ENCODE measurements around the gene CCT6A.
"Not testable (repeated sequence)": the region's sequence is repeated elsewhere in the genome, so short reads cannot be mapped to it uniquely, and the experiment has no call there.

The CCT6A gene

DNA sequence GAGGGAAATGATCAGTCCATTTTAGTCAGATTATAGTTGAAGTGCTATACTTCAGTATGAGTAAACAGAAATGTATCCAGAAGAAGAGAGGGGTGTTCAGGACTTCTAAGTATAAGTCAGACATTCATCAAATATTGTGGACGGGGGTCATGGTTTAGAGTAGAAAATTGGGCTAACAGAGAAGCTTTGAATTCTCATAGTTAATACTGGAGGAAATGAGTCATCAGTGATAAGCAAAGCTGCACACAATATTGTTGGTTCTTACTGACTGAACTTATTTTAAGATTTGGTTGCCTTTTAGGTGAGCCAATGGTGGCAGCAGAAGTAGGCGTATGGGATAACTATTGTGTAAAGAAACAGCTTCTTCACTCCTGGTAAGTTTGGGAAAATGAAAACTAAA, 10.8 kb downstream of the CCT6A start:
- Histone ChIP-seq H3K27me3 (ENCODE audit: insufficient read depth, low read length) (no peaks in the 10 kb centered on the region), H3K9me3 (ENCODE audit: insufficient read depth, low read depth, low read length) (no peaks in the 10 kb centered on the region), H3K27ac (ENCODE audit: low read length) (no peak overlapping the region), H3K4me1 (ENCODE audit: insufficient read depth, low read length) (no peaks in the 10 kb centered on the region), H3K9ac (ENCODE audit: low read depth, low read length) (no peak overlapping the region), H3K4me3 (ENCODE audit: low read length) (no peak overlapping the region), H3K36me3 (ENCODE audit: insufficient read depth, low read depth, low read length) (peaks cover 66% of the 10 kb centered on the region)

DNA sequence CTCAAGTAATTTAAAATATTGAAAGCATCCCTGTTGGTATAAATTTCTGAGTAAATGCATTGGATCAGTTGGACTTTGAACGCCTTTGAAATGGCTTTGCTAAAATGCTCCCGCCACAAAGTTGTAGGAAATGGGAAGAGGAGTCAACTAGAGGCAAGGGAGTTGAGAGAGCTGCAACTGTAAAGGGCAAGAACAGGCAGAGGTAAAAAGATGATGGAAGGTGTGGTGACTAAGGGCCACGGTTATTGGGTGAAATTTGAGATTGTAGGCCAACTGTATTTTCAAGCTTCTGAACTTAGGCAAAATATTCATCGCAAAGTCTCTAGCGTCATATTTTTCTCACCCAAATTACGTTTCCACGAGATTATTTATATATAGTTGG, 11.9 kb downstream of the CCT6A start:
- Histone ChIP-seq H3K4me3 (ENCODE audit: low read length) (peak overlapping the region; percentile 85; the same call in 1 of the 2 replicates), H3K27me3 (ENCODE audit: insufficient read depth, low read length) (no peaks in the 10 kb centered on the region), H3K9me3 (ENCODE audit: insufficient read depth, low read depth, low read length) (no peaks in the 10 kb centered on the region), H3K9ac (ENCODE audit: low read depth, low read length) (peak overlapping the region; percentile 29; the same call in 1 of the 2 replicates), H3K4me1 (ENCODE audit: insufficient read depth, low read length) (no peaks in the 10 kb centered on the region), H3K36me3 (ENCODE audit: insufficient read depth, low read depth, low read length) (peaks cover 60% of the 10 kb centered on the region), H3K27ac (ENCODE audit: low read length) (no peak overlapping the region)

DNA sequence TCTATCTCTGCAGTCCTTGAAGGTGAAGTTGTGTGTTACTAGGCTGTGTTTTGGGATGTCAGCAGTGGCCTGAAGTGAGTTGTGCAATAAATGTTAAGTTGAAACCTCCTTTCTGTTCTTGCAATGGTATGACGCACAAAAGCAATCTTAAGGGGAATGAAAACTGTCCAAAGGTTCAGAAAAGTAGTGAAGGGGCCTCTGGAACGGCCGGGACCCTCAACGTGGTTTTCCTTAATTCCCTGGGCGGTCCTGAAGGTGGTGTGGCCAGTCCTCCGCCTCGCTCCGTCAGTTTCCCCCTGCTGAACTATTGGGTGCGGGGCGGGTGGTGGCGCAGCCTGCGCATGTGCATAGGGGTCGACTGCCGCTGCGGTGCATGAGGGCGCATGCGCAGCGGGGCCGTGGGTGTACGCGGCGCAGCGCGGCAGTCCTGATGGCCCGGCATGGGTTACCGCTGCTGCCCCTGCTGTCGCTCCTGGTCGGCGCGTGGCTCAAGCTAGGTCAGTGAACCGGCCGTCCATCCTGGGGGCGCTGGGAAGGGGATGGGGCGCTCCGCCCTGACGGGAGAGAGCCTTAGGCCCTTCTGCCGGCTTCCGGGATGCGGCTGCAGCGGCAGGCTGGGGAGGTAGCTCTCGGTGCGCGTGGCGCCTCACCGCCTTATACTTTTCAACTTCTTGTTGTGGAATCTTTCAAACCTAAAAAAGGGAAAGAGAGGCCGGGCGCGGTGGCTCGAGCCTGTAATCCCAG, 12.5 kb downstream of the CCT6A start, which contains the start of gene SUMF2:
TSS of gene SUMF2 (plus strand) at position 405 of the 744 bp plus-strand sequence. CDS start at position 431, 26 bp downstream.
- H3K27ac ChIP-seq (ENCODE audit: low read length): no peak within 1 kb of the TSS
- no peaks in the 10 kb centered on the region for H3K27me3 ChIP-seq (ENCODE audit: insufficient read depth, low read length)
- H3K9ac ChIP-seq (ENCODE audit: low read depth, low read length): peak within 1 kb of the TSS; percentile 95
- peak within 1 kb of the TSS; percentile 85 for H3K4me3 ChIP-seq (ENCODE audit: low read length)
- no peaks in the 10 kb centered on the region for H3K4me1 ChIP-seq (ENCODE audit: insufficient read depth, low read length)
- peaks cover 60% of the 10 kb centered on the region for H3K36me3 ChIP-seq (ENCODE audit: insufficient read depth, low read depth, low read length)
- H3K9me3 ChIP-seq (ENCODE audit: insufficient read depth, low read depth, low read length): no peaks in the 10 kb centered on the region

DNA sequence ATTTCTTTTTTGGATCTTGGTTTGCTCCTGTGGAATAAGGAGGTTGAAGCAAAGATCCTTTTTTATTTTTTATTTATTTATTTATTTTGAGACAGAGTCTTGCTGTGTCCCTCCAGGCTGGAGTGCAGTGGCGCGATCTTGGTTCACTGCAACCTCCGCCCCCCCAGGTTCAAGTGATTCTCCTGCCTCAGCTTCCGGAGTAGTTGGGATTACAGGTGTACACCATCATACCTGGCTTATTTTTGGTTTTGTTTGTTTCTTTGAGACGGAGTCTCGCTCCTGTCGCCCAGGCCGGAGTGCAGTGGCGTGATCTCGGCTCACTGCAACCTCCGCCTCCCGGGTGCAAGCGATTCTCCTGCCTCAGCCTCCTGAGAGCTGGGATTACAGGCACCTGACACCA, 14.8 kb downstream of the CCT6A start:
- H3K36me3 ChIP-seq (ENCODE audit: insufficient read depth, low read depth, low read length): peaks cover 58% of the 10 kb centered on the region
- H3K4me1 ChIP-seq (ENCODE audit: insufficient read depth, low read length); H3K4me3 ChIP-seq (ENCODE audit: low read length); H3K27me3 ChIP-seq (ENCODE audit: insufficient read depth, low read length); H3K27ac ChIP-seq (ENCODE audit: low read length); H3K9me3 ChIP-seq (ENCODE audit: insufficient read depth, low read depth, low read length); H3K9ac ChIP-seq (ENCODE audit: low read depth, low read length): not testable (repeated sequence)

DNA sequence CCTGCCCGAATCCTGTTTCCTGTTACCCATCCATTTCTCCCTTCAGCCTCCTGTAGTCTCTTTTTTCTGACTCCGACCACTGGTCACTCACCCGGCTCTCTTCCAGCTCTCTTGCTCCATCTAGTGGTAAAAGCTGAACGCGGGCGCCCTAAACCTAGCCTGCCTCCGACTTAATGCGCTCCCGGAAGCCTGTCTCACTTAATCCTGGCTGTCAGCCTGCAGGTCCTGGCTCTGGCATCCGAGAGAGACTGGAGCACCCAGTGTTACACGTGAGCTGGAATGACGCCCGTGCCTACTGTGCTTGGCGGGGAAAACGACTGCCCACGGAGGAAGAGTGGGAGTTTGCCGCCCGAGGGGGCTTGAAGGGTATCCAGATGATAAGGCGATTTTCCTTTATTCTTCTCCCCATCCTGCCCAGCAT, 22.8 kb downstream of the CCT6A start:
- H3K27me3 ChIP-seq (ENCODE audit: insufficient read depth, low read length): no peaks in the 10 kb centered on the region
- H3K36me3 ChIP-seq (ENCODE audit: insufficient read depth, low read depth, low read length): peaks cover 55% of the 10 kb centered on the region
- H3K9ac ChIP-seq (ENCODE audit: low read depth, low read length): no peak overlapping the region
- no peaks in the 10 kb centered on the region for H3K4me1 ChIP-seq (ENCODE audit: insufficient read depth, low read length)
- H3K4me3 ChIP-seq (ENCODE audit: low read length): no peak overlapping the region
- H3K27ac ChIP-seq (ENCODE audit: low read length): no peak overlapping the region
- no peaks in the 10 kb centered on the region for H3K9me3 ChIP-seq (ENCODE audit: insufficient read depth, low read depth, low read length)

DNA sequence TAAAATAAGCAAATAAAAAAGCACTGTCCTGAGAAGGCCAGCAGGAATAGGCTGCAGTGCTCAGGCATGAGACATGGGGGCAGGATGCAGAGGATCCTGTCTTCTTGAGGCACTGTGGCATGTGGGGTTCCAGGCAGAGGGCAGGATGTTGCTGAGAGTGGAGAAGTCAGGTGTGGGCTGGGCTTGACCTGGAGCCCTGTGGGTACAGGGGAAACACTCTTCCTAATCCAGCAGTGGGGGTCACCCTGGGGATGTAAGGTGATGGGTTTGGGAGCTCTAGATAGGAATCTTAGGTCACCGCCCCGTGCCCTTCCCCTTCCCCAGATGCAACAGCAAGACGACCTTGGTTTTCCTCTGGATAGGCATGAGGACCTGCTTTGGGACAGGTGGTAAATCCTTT, 26.1 kb downstream of the CCT6A start:
- peaks cover 42% of the 10 kb centered on the region for H3K36me3 ChIP-seq (ENCODE audit: insufficient read depth, low read depth, low read length)

DNA sequence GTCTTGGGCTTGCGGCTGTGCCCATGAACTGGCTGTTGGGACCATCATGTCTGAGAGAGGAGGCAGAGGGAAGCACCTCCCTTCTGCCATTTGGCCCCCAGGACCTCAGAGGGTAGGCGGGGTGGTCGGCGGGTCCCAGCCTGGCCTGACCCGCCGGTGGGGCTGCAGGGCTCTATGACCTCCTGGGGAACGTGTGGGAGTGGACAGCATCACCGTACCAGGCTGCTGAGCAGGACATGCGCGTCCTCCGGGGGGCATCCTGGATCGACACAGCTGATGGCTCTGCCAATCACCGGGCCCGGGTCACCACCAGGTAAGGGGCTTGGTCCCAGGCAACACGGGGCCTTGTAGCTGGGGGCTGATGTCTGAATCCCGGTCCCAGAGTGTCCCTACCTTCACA, 26.6 kb downstream of the CCT6A start:
- Histone ChIP-seq H3K4me3 (ENCODE audit: low read length) (no peak overlapping the region), H3K4me1 (ENCODE audit: insufficient read depth, low read length) (no peaks in the 10 kb centered on the region), H3K9me3 (ENCODE audit: insufficient read depth, low read depth, low read length) (no peaks in the 10 kb centered on the region), H3K27ac (ENCODE audit: low read length) (no peak overlapping the region), H3K27me3 (ENCODE audit: insufficient read depth, low read length) (no peaks in the 10 kb centered on the region), H3K9ac (ENCODE audit: low read depth, low read length) (no peak overlapping the region), H3K36me3 (ENCODE audit: insufficient read depth, low read depth, low read length) (peaks cover 37% of the 10 kb centered on the region)

More for the DNA sequence above, 26.1 kb downstream of the CCT6A start:
- Histone ChIP-seq H3K9me3 (ENCODE audit: insufficient read depth, low read depth, low read length) (no peaks in the 10 kb centered on the region), H3K4me1 (ENCODE audit: insufficient read depth, low read length) (no peaks in the 10 kb centered on the region), H3K27me3 (ENCODE audit: insufficient read depth, low read length) (no peaks in the 10 kb centered on the region), H3K4me3 (ENCODE audit: low read length) (no peak overlapping the region), H3K27ac (ENCODE audit: low read length) (no peak overlapping the region), H3K9ac (ENCODE audit: low read depth, low read length) (no peak overlapping the region)

DNA sequence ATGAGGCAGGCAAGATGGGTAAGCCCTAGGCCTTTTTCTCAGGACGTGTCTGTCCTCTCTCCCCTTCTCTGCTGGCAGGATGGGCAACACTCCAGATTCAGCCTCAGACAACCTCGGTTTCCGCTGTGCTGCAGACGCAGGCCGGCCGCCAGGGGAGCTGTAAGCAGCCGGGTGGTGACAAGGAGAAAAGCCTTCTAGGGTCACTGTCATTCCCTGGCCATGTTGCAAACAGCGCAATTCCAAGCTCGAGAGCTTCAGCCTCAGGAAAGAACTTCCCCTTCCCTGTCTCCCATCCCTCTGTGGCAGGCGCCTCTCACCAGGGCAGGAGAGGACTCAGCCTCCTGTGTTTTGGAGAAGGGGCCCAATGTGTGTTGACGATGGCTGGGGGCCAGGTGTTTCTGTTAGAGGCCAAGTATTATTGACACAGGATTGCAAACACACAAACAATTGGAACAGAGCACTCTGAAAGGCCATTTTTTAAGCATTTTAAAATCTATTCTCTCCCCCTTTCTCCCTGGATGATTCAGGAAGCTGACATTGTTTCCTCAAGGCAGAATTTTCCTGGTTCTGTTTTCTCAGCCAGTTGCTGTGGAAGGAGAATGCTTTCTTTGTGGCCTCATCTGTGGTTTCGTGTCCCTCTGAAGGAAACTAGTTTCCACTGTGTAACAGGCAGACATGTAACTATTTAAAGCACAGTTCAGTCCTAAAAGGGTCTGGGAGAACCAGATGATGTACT, 28.1 kb downstream of the CCT6A start:
- H3K9ac ChIP-seq (ENCODE audit: low read depth, low read length): no peak overlapping the region
- H3K36me3 ChIP-seq (ENCODE audit: insufficient read depth, low read depth, low read length): peaks cover 34% of the 10 kb centered on the region
- no peaks in the 10 kb centered on the region for H3K4me1 ChIP-seq (ENCODE audit: insufficient read depth, low read length)
- H3K27me3 ChIP-seq (ENCODE audit: insufficient read depth, low read length): no peaks in the 10 kb centered on the region
- no peak overlapping the region for H3K27ac ChIP-seq (ENCODE audit: low read length)
- H3K9me3 ChIP-seq (ENCODE audit: insufficient read depth, low read depth, low read length): no peaks in the 10 kb centered on the region
- H3K4me3 ChIP-seq (ENCODE audit: low read length): no peak overlapping the region

DNA sequence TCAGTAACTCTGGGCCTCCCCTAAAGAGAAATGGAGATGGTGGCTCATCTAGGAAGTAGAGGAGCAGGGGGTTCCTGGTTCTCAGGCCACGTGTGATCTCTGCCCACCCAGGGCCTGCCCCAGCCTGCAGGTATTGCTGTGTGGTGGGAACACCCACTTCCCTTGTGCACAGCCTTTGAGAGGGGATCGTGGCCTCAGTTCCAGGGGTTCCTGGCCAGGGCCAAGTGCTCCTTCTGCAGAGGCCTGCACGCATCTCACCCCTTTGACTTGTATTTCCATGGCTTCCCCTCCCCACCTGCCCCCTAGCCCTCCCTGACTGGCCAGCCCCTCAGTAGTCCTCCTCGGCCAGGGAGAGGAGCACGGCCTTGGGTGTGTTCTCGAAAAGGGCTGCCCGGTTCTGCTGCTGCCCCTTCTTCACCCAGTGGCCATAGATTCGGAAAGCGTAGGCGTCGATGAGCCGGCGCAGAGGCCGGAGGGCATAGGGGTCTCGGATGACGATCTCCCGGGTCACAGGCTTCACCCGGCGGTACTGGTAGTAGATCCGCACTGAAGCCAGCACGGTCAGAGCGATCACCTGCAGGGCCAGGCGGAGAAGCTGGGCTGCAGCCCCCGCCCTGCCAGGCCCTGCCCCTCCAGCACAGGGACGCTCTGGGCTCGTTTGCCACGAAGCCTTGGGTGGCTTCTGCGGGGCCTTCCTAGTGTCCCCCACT, 29.3 kb downstream of the CCT6A start:
- not testable (repeated sequence) for H3K27ac ChIP-seq (ENCODE audit: low read length); H3K27me3 ChIP-seq (ENCODE audit: insufficient read depth, low read length); H3K9me3 ChIP-seq (ENCODE audit: insufficient read depth, low read depth, low read length); H3K9ac ChIP-seq (ENCODE audit: low read depth, low read length); H3K4me1 ChIP-seq (ENCODE audit: insufficient read depth, low read length); H3K4me3 ChIP-seq (ENCODE audit: low read length)
- peaks cover 31% of the 10 kb centered on the region for H3K36me3 ChIP-seq (ENCODE audit: insufficient read depth, low read depth, low read length)

DNA sequence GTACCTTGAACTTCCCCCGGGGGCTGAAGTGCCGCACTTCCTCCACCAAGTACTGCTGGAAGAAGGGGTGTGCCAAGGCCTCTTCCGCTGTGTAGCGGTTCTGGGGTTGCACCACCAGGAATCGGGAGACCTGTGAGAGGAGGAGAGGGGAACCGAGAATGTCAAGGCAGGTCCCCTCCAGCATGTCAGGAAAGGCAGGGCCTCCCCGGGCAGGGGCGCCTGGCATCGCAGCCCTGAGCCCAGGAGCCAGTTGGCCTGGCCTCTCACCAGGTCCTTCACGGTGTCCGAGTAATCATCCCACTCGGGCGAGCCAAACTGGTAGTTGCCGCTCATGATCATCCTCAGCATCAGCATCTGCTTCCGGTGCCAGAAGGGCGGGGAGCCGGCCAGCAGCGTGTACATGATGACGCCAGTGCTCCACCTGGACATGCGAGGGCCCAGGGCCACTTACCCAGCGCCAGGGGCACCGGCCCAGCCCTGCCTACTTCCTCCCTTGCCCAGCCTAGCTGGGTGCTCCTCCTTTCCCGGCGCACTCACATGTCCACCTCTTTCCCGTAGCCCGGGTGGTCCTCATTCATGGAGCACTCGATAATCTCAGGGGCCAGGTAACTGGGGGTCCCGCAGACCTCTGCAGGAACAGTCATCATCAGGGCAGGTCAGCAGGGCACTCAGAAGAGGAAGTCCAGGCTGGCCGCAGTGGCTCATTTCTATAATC, 30.2 kb downstream of the CCT6A start:
- Histone ChIP-seq H3K9me3 (ENCODE audit: insufficient read depth, low read depth, low read length) (no peaks in the 10 kb centered on the region), H3K4me3 (ENCODE audit: low read length) (no peak overlapping the region), H3K27me3 (ENCODE audit: insufficient read depth, low read length) (no peaks in the 10 kb centered on the region), H3K9ac (ENCODE audit: low read depth, low read length) (no peak overlapping the region), H3K27ac (ENCODE audit: low read length) (no peak overlapping the region), H3K4me1 (ENCODE audit: insufficient read depth, low read length) (no peaks in the 10 kb centered on the region), H3K36me3 (ENCODE audit: insufficient read depth, low read depth, low read length) (peaks cover 26% of the 10 kb centered on the region)

DNA sequence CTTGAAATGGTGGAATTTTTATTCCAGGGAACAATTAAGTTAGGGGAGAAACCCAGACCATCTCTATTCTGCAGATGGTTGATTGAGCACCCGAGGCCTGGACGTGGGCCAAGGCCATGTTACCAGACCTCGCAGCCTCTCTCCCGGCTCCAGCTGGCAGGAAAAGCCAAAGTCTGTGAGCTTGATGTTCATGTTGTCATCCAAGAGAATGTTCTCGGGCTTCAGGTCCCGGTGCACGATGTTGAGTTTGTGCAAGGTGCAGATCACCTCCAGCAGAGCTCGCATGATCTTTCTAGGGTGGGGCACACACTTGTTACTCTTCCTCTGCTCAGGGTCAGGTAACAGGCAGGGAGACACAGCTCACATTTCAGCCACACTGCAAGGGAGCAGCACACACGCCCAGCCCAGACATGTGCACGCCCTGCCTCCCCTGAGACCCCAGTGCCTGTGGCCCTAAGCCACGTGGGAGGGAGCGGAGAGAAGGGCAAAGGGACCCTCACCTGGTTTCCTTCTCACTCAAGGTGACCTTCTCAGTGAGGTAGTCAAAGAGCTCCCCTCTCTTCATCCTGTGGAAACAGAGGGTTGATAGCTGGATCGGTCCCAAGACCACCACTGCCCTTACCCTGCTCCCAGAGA, 31.7 kb downstream of the CCT6A start:
- no peaks in the 10 kb centered on the region for H3K4me1 ChIP-seq (ENCODE audit: insufficient read depth, low read length)
- H3K27ac ChIP-seq (ENCODE audit: low read length): no peak overlapping the region
- H3K9me3 ChIP-seq (ENCODE audit: insufficient read depth, low read depth, low read length): no peaks in the 10 kb centered on the region
- H3K27me3 ChIP-seq (ENCODE audit: insufficient read depth, low read length): no peaks in the 10 kb centered on the region
- H3K9ac ChIP-seq (ENCODE audit: low read depth, low read length): no peak overlapping the region
- no peak overlapping the region for H3K4me3 ChIP-seq (ENCODE audit: low read length)
- peaks cover 18% of the 10 kb centered on the region for H3K36me3 ChIP-seq (ENCODE audit: insufficient read depth, low read depth, low read length)
